SKM-1 treated with dmso at 0.1 percent for 144 hours (cell line): Measurements from ENCODE around the gene KHDC4.

Source experiments
- DNase-seq: peaks from one replicate; lab custom pipeline; 2025; ENCODE audit not compliant: unreplicated experiment; lab: John Stamatoyannopoulos, UW

Gene KHDC4

GRCh38 chr1:155877945-155878344 is 56.3 kb downstream of the KHDC4 start:
- no peak for DNase-seq

DNA sequence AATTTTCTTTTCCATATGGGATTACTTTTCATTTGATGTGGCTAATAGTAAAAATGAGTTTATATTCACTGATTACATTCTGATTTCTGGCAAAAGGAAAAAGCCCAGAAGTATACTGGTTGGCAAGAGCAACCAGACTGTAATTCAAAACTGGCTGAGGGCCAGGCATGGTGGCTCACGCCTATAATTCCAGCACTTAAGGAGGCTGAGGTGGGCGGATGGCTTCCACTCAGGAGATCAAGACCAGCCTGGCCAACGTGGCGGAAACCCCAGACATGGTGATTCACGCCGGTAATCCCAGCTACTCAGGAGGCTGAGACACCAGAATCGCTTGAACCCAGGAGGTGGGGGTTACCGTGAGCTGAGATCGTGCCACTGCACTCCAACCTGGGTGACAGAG is 60.4 kb downstream of the KHDC4 start:
- DNase-seq, result no peak

DNA sequence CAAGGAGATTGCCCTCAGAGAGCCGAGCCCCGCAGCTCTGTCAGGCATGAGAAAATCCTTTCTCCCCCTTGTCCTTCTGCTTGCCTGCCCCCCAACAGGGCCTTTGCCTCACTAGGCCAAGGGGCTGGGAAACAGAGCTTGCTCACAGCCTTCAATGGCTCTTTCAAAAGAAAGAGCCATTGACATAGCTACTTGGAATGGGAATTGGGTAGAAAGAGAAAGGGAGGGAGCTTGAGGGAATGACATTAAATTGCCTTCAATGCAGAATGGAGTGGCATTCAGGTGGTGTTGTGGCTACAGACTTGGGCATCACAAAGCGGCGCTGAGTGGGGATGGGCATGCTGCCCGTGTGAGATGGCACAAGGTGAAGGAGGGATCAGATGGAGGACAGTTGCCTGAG is 61.7 kb downstream of the KHDC4 start:
- no peak for DNase-seq

GRCh38 chr1:155871390-155871789 is 62.8 kb downstream of the KHDC4 start:
- DNase-seq, result no peak

GRCh38 chr1:155867766-155868165 is 66.4 kb downstream of the KHDC4 start:
- no peak for DNase-seq

GRCh38 chr1:155864393-155864792 is 69.8 kb downstream of the KHDC4 start:
- no peak for DNase-seq
